Dedifferentiated amniotic fluid mesenchymal stem cell (primary cell): ENCODE measurements around the gene PCDH11Y.
"Not testable (repeated sequence)": the region's sequence is repeated elsewhere in the genome, so short reads cannot be mapped to it uniquely, and the experiment has no call there.

Experiments
- DNase-seq: peaks from one replicate; pipeline ENCODE4 v3.0.0-alpha.2; 2016; ENCODE audit errors: extremely low spot score

The PCDH11Y gene

GRCh38 chrY:5000057-5000456 is at the start of gene PCDH11Y:
Gene PCDH11Y (plus strand): TSS chrY:5000296. CDS start chrY:5057100, 56,804 bp downstream.
- not testable (repeated sequence) for DNase-seq

DNA sequence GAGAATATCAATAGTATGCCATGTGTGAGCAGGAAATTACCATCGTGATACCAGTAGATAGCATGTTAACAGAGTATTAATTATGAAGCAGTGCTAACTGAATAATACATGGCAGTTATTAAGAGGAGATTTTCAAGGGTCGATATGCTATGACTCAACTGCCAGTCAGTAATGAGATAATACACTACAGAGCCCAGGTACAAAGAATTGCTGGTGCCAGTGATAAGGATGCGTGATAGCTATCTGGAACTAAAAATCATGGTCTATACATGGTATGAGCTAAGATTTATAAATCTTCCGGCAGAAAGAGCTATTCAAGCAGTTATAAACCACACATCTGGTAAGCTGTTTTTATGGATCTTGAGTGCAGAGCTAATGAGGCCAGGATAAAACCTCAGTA is 32.2 kb upstream of the PCDH11Y start:
- not testable (repeated sequence) for DNase-seq

DNA sequence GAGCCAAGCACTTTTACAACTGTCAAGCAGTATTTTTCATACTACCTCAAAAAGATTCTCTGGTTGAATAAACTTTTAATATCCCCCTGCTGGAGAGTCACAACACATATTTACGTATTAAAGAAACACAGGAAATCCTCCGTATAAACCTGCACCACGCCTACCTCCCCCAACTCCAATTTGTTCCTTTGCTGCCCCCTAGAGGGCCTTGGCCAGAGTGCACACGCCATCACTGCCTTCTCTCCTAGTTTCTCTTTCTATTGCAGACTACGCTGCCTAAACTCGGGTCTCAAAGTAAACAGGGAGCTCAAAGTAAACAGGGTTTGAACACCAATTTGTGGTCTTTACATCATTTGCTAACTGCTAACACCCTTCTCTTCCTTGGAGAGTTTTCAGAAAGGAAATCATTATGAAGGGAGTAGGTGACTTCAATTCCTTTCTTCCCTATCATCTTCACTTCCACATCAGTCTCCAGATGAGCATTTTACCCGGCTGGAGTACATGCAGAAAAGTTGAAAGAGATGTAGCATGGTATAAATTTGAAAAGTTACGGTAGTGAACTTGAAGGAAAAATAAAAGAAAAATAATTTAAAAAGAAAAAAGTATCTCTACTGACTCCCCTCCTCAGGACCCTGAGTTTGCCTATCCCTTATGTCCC is 8.2 kb upstream of the PCDH11Y start:
- DNase-seq, result not testable (repeated sequence)

DNA sequence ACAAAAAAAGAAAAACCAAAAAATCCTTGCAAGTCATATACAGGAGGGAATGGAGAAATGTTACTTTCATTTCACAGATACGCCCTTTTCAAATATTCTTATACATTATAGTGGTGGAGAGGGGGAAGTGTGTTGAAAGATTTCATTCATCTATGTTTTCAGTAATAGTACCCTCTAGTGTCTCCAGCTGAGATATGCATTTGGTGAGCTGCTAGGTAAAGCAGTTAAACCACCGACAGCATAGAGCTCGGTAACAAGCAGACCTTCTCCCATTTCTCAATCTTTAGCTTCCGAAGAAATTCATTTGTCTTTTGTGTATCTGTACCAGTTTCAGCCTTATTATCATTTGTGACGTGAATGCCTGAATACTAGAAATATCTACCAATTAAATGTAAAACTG is 5.2 kb upstream of the PCDH11Y start:
- DNase-seq, result not testable (repeated sequence)

DNA sequence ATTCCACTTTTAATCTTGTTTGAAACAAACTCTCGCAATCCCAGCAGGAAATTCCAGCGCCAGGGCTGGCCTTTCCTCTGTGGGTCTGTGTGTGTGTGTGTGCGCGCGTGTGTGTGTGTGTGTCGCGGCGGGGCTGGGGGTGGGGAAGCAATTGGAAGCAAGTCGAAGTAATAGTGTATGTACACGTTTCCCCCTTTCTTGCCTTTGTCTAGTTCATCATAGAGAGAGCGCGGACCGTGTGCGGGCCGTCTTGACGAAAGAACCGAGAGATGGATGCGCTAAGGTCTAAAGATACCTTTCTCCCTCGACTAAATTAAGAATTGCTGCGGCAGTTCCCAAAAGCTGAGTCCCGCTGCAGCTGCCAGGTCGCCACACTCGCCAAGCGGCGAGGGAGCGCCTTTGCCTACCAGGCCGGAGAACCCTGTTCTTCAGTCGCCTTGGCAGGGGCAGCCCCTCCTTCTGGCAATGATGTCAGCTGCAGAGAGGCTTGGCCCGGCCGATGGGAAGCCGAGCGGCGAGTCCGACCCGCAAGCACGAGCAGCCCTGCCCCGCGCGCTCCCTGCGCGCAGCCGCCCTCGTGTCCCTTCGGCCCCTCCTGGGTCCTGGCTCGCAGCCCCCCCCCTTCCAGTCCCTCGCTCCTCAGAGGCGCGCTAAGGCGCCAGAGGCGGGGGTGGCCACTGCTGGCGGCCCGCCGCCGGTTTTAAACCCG is 2.5 kb downstream of the PCDH11Y start:
- not testable (repeated sequence) for DNase-seq

DNA sequence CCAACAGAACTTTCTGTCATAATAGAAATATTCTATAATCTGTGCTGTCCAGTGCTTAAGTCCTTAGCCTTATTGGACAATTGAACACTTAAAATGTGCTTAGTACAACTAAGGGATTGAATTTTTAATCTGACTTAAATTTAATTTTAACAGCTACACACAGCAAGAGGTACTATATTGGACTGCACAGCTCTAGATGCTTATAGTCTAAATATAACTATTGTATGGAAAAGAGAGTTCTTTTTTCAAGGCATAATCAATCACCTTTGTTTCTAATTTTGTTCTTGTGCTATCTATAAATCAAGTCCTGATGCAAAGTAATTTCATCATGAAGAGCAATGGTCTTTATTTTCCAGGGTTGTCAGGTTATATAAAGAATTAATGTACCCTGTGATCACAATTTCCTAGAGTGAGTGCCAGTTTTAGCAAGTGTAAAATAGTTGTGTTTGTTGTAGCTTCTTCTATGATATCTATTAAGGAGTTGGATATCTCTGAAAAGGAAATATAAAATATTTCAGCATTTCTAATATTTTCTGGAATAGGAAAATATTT is 39.0 kb downstream of the PCDH11Y start:
- DNase-seq, result not testable (repeated sequence)

DNA sequence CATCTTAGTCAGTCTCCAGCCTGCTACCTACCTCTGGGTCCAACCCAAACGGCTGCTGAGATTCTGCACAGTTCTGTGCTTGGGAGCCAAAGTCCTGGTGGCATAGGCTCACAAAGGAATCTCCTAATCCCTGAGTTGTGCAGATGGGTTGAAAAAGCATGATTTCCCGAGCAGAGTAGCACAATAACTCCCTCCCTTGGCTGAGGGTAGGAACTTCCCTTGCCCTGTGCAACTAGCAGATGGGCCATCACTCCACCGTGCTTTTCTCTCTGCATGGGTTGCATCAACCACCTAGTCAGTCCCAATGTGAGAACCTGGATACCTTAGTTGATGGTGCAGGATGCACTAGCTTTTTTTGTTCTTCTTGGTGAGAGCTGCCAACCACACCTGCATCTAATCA is 82.9 kb downstream of the PCDH11Y start:
- not testable (repeated sequence) for DNase-seq

- DNase-seq, result not testable (repeated sequence)
Measured at GRCh38 chrY:5182998-5183397, 182.9 kb downstream of the PCDH11Y start.

DNA sequence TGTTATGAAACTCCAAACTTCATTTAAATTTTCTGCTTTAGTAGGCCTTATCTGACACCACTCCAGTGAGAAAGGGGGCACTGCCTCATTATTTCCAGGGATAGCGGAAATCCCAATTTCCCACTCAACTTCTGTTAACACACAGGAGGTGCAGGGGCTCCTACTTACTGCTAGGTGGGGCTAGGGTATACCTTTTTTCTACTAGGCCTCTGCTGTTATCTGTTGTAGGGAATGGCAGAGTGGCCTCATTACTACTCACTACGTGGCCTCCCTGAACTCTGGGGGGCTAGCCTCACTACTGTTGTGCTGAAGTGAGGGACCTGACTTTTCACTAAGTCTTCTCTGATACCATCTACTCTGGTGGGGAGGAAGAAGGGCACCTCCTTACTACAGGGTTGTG is 215.0 kb downstream of the PCDH11Y start:
- not testable (repeated sequence) for DNase-seq

- DNase-seq, result not testable (repeated sequence)
Measured at GRCh38 chrY:5324931-5325330, 324.8 kb downstream of the PCDH11Y start.

DNA sequence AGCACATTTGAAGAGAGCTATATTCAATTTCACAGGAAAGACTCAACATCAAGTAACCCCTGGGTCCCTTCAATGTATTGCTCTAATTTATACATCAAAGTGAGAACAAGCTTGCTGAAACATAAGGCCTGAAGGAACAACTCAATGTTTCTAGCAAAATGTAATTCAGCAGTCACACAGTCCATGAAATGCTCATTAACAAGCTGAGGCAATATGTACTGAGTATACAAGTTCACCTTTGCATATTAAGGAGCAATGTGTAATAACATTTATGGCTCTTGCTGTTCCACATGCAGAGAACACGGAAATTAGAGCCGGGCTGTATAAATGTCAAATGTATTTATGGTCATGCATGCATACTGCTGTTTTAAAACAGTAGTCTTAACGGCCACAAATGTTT is 342.1 kb downstream of the PCDH11Y start:
- not testable (repeated sequence) for DNase-seq

DNA sequence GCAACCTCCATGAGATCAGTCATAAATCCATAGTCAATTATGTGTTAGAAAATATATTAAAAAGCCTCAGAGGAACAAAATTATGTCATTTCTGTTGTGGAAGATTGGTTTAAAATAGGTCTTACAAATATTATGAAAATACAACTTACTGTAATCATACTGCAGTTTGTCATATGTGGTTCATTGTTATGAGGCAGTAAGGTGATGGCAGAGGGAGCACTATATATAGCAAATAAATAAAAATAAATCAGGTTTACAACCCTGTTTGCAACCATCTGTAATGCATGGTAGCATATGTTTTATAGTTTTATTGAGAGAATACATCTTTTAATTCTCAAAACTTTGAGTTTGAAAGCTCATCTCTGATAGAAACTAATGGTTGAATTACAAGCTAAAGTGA is 543.6 kb downstream of the PCDH11Y start:
- DNase-seq, result not testable (repeated sequence)

GRCh38 chrY:5638589-5638988 is 638.5 kb downstream of the PCDH11Y start:
- DNase-seq, result not testable (repeated sequence)

DNA sequence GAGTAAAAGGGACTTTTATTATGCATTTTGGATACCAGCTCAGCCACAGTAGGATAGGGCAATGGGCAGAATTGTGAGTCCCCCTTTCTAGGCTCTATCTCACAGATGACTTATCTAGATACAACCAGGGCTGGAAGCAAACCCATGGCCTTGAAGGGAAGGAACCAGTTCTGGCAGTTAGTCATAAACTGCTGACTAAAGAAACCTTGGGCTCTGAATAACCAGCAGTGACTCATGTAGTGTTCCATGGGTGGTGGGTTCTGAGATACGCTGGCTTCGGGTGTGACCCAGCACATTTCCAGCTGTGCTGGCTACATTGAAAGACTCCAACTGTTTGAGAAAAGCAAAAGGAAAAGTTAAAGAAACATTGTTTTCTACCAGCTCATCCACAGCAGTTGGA is 679.2 kb downstream of the PCDH11Y start:
- DNase-seq, result not testable (repeated sequence)

DNA sequence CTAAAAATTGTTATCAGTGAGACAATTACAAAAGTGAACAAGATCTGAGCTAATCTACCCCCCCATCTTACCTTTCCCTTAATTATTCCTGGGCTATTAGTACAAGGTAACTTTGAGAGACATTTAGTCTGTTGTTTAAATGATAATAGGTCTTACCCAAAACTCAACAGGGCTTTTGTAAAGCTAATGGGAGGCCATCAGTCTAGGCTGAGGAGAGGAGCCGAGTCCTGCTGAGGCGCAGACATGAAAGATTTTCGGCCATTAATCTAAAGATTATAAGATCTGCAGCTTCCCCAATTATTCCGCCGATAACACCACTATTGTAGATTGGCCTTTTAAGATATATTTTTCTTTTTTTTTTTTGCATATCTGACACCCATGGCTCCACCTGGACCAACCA is 708.6 kb downstream of the PCDH11Y start:
- DNase-seq, result not testable (repeated sequence)

GRCh38 chrY:5709788-5710381 is 709.8 kb downstream of the PCDH11Y start:
- not testable (repeated sequence) for DNase-seq

- DNase-seq, result not testable (repeated sequence)
Measured at GRCh38 chrY:5761403-5761802, 761.3 kb downstream of the PCDH11Y start.

- DNase-seq, result not testable (repeated sequence)
Measured at GRCh38 chrY:5776485-5776884, 776.4 kb downstream of the PCDH11Y start.
